Measurements from ENCODE around the gene PPM1M.
"Not testable (repeated sequence)": the region's sequence is repeated elsewhere in the genome, so short reads cannot be mapped to it uniquely, and the experiment has no call there.

The PPM1M gene

DNA sequence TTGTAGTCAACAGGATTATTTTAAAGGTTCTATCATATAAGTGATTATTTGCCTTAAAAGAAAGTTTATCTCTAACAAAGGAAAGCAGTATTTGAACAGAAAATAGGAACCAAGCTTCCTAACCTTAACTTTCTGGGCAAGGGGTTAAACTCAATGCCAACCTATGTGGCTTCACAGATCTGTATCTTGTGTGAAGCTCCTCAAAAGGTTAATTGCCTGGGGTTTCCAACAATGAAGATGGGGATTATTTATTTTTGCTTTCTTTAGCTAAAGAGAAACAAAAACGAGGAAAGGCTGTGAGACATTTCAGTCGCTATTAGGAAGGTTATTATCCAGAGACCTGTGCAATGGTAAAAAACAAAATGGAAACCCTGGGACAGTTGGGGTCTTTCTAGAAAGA is 34.0 kb downstream of the PPM1M start:
- no peak for DNase-seq

DNA sequence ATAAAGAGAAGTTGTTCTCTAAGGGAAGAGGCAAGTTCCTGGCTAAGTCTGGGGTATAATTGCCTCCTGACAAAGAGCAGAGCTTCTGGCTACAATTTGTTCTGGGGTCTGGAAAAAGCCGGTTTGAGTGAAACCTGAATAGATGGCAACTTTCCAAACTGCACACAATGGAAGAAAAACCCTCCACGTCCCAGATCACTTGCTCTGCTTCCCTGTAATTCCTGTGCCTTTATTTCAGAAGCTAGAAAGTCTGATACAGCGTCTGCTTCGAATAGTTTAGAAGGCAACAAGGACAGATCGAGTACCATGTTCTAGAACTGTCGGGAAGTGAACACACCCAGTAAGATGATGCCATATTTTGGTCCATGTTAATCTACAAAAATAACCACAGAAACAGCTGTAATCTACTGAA is 34.5 kb downstream of the PPM1M start:
- no peak for DNase-seq

DNA sequence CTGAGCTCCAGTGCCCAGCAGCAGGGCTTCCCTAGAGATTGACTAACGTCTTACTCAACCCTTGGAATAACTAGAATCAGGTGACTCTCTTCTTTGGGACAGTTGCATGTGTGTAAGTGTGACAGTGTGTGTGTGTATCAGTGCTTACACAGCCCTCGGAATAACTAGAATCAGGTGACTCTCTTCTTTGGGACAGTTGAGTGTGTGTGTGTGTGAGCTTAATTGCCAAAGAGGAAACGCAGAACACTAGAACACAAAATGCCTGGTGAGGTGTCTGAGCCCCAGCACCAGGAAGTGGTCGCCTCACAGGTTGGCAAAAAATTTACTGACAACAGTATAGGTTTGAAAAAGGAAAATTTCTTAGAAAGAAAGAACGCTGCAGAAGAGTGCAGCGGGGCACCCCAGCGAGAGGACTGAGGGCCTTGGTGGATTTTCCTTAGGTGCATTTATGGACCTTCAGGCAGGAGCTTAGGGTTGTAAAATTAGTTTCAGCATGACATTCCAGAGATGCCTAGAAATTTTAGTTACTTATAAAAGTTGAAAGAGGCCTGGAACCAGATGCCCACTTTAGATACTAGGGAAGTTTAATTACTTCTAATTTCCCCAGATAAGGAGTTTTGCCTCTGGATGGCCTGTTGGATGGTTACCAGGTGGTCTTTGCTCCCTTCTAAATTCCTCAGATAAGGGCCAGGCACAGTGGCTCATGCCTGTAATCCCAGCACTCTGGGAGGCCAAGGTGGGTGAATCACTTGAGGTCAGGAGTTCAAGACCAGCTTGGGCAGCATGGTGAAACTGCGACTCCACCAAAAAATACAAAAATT is 36.6 kb downstream of the PPM1M start:
- no peak for DNase-seq

DNA sequence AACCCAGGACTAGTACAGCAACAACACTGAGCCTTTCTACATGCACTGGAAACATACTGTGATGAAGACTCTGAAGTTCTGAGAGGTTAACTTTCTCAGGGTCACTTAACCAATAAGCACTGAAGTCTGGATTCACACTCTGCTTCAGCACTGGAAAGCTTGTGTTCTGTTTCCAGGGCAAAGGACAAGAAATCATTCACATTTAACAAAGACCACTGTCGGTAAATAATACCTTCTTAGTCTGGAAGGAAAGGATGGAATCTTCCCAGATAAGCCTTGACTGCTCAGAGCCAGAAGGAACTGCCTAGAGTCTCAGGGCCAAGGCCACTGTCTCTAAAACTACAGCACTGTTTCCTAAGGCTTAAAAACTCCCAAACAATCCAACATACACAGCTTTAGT is 37.7 kb downstream of the PPM1M start:
- DNase-seq = no peak

DNA sequence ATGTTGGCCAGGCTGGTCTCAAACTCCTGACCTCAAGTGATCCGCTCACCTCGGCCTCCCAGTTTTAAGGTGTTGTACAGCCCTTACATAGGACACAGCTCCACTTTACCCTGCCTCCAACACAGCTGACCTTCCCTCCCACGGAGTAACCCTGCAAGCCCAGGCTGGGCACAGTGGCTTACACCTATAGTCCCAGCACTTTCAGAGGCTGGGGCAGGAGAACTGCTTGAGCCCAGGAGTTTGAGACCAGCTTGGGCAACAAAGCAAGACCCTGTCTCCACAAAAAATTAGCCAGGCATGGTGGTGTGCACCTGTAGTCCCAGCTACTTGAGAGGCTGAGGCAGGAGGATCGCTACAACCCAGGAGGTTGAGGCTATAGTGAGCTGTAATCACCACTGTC is 38.5 kb downstream of the PPM1M start:
- not testable (repeated sequence) for DNase-seq

DNA sequence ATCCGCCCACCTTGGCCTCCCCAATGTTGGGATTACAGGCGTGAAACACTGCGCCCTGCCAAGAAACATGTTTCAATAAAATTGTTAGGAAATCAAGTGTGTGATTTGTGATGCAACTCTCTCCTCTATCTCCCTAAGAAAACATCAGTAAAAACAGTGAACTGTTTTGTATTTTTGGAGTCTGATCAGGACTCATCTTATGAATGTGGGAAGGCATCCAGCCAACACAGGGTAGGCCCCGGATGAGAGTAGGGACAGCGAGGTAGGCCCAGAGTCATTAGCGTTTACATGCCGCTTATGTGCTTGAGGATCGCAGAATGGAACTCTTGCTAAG is 41.2 kb downstream of the PPM1M start:
- no peak for DNase-seq

DNA sequence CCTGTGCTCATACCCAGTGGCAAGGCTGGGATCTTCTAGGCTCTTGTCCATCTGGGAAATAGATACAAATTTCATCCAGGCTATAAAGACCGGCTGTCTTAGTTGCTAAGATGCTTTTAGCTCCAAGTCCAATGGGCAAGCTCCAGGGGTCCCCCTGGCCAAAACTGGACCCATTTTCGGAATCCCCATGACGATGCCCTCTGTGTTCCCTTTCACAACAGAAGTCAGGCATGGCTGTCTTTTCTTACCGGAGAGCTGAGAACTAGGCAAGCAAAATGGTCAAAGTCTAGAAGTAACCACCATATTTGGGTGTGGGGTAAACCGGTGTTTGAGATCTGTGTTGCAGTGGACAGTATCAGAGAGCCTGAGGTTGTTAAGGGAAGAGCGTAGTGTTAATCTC is 43.1 kb downstream of the PPM1M start:
- no peak for DNase-seq

DNA sequence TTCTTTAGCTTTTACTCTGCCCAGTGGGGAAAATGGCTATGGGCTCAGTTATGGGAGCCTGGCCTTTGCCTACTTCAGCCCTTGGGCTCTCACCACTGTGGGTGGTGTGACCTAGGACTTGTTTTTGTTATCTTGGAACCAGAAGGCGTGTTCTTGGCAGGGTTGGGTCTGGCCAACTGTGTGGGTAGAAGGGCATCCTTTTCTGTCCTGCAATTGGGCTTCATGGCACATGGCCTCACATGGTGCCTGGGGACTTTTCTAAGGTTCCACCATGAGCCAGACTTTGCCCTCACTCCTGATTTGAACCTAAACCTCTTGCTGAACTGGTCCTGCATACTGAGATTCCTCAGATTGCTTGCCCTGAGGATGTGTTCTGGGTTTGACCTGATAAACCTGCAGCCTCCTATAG is 43.8 kb downstream of the PPM1M start:
- no peak for DNase-seq

DNA sequence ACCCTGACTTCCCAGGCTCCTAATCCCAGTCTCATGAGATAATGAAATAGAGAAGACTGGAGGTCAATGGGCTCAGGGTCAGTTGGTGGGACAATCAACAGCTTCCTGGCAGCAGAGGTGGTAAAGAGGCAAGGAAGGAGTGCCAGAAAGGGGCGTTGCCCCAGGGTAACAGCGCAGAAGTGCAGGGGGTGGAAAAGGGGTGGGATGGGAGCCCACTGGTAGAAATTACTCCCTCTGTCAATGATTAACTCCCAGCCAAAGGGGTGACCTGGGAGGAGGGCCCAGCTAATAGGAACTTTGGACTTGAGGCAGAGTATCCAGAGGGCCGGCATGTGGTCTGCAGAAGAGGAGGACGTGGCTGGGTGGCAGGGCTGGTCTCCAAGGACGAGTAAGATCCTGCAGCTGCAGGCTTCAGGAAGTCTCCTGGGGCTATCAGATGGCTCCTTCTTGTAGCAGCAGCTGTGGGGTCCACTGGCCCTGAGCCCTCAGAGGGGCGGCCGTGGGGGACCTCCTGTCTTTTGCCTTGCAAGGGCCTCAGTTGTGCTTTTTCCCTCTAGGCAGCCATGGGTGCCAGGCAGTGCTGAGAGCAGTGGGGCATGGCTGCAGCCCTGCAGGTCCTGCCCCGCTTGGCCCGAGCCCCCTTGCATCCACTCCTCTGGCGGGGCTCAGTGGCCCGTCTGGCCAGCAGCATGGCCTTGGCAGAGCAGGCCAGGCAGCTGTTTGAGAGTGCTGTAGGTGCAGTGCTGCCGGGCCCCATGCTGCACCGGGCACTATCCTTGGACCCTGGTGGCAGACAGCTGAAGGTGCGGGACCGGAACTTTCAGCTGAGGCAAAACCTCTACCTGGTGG is 44.4 kb downstream of the PPM1M start:
- DNase-seq = peak; percentile 40

DNA sequence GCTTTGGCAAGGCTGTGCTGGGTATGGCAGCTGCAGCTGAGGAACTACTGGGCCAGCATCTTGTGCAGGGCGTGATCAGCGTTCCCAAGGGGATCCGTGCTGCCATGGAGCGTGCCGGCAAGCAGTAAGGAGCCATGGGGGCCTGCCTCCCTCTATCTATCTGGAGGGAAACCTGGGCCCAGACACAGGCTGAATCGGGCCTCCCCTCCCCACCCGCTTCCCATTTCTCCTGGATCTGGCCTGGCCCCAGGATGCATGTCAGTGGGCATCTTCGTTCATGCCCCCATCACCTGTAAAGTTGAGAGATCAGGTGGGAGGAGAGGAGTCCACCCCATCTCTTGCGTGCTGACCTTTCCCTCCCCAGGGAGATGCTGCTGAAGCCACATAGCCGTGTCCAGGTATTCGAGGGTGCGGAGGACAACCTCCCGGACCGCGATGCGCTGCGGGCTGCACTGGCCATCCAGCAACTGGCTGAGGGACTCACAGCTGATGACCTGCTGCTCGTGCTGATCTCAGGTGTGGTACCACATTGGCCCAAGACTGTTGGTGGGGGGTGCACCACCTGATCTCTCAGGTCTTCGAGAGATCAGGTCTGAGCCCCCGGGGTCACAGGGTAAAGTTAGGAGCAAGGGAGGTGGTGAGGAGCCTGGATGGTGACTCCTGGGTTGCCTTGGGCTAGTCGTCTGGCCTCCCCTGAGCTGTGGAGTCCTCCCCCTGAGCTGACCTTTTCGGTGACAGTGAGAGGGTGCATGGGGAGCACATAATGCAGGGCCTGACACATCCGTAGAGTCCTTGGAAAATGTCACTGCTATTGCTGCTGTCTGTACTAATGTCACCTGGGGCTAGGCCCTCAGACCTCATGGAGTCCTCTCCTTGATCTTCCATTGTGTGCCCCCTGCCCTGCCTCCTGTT is 45.3 kb downstream of the PPM1M start:
- no peak for DNase-seq

DNA sequence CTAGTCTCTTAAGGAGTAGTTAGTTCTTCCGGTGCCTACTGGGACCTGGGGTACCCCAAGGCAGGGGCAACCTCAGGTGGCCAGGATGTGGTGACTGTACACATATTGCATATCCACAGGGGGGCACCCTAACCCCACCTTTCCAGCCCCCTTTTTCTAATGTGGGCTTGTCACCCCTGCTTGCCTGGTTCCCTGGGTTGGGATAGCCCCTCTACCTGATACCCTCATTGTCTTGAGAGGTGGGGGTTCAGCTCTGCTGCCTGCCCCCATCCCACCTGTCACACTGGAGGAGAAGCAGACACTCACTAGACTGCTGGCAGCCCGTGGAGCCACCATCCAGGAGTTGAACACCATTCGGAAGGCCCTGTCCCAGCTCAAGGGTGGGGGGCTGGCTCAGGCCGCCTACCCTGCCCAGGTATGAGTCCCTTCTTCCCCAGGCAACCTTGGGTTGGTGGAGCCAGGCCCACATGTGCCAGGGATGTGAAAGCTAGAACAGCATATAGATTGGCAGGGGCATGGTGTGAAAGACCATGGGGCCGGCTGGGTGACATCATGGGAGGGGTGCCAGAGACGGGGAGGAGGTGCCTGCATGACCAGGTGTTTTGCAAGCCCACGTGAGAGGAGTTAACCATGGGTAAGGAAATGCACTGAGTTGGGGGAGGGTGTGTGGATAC is 46.1 kb downstream of the PPM1M start:
- peak; percentile 71 for DNase-seq

DNA sequence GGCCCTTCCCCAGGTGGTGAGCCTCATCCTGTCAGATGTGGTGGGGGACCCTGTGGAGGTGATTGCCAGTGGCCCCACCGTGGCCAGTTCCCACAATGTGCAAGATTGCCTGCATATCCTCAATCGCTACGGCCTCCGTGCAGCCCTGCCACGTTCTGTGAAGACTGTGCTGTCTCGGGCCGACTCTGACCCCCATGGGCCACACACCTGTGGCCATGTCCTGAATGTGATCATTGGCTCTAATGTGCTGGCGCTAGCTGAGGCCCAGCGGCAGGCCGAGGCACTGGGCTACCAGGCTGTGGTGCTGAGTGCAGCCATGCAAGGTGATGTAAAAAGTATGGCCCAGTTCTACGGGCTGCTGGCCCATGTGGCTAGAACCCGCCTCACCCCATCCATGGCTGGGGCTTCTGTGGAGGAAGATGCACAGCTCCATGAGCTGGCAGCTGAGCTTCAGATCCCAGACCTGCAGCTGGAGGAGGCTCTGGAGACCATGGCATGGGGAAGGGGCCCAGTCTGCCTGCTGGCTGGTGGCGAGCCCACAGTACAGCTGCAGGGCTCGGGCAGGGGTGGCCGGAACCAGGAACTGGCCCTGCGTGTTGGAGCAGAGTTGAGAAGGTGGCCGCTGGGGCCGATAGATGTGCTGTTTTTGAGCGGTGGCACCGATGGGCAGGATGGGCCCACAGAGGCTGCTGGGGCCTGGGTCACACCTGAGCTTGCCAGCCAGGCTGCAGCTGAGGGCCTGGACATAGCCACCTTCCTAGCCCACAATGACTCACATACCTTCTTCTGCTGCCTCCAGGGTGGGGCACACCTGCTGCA is 46.9 kb downstream of the PPM1M start:
- no peak for DNase-seq

DNA sequence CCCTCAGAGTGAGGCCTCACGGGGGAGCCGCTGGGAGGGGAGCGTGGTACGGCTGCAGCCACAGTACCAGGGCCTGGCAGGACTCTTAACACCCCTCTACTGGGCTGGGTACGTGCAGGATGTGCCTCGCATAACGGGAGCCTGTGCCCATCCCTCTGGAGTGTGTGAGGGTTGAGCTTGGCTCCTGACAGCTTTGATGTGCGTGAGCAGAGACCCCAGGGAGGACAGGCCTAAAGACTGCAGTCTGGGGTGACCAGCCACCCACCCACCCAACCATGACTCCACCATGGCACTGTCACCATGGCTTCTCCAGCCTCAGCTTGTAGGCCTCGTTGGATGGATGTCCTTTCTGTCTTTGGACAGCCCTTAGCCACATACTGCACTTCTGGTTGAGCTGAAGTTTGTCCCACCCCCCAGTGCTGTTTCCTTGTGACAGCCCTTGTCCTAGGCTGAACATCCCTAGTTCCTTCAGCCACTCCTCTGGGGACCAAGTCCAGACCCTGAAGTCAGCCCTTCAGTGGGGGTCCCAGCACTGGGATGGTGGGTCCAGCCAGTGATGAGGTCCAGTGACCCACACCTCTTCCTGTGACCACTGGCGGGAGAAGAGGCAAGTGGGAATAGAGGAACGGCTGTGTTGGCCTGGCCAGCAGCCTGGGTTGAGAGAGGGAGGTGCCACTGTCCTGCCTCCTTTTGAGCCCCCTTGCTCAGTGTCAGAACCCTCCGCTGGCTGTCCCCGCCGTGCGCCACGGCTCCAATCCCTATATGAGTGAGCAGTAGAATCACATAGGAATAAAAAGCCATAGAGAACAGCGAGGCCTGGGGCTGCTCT is 48.1 kb downstream of the PPM1M start:
- no peak for DNase-seq

DNA sequence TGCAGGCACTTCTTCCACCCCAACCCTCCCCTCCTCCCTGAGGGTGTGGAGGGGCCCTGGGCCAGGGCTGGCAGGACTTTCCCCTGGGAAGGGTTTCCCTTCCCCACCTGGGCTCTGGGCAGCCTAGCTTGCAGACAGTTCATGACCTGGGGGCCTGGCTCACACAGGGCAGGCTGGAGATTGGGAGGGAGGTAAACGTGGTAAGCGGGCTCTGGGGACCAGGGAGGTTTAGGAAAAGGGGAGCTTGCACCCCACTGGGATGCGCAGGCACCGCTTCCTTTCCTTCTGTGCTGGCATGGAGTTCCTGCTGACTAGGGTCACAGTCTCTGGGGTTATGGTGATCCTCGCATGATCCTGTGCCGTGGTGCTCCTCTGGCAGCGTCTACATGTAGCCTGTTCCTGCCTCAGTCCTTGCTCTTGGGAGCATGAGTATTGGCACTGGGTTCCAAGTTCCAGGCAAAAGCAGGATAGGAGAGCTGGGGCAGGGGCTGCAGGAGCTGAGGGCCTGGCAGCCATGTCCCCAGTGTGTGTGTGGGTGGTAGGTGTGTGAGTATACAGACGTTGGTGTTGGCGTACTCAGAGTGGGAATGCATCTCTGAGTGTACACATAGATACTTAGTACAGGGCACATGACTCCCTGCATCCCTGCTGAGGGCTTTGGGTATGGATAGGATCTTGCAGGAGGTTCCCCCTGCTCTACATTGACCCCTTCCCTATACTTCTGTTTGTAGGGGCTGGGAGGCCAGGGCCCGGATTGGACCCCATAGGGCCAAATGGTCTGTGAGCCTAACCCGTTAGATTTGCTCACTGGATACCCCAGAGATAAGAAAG is 49.0 kb downstream of the PPM1M start:
- no peak for DNase-seq

DNA sequence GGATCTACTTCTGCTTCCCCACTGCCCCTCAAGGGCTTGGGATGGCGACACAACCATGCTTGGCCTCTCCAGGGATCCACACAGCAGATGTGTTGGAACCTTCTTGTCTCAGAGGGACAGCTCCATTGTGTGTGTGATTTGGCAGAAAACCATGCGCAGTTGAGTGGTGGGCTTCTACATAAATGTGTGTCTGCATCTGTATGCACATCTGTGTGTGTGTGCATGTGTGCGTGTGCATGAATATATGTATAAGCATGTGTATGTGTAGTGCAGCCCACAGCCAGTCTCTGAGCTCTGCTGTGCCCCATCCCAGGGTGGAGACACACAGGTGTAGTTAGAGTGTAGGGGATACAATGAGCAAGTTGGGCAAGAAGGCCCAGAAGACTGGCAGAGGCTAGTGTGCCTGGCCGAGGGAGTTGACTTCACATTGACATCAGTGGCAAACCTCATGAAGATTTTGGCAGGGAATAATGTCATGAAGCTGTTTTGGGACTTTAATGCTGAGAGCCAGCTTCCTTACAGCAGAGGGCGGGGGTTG is 50.2 kb downstream of the PPM1M start:
- DNase-seq = no peak

DNA sequence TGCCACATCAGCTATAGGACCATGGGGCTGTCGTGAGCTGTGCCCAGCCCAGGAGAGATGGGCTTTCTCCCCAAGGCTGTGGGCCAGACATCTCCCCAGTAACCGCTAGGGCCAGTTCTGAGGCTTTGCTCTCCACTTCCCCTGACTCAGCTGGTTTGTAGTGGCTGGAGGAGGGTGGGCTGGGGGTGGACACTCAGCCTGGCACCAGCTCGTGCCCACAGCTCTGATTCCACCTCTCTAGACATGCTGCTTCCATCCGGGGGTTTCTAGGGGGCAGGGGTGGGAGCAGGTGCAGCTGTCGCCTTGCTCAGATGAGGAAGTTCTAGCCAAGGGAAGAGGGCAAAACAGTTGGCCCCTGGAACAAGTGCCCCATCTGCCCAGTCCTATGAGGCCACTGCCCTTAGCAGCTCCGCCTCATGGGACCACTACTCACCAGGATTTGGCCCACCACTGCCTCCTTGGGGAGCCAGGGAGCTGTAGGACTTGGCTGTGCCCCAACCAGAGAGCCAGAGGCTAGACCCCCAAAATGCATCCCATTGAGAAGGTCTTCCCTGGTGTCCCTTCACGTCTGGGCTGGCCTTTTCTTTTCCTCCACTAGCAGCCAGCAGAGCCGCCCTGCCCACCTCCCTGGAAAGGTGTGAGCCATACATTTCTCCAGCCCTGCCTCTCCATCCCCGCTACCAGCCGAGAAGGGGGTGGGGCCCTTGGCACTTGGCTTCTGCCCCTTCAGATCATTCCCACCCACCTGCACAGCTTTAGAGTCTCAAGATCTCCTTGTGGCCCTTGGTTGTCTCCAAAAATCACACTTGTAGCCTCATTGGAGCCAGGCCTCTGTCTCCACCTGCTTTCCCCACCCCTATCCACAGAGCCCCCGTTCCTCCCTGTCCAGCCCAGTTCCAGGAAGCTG is 51.9 kb downstream of the PPM1M start:
- DNase-seq = no peak

DNA sequence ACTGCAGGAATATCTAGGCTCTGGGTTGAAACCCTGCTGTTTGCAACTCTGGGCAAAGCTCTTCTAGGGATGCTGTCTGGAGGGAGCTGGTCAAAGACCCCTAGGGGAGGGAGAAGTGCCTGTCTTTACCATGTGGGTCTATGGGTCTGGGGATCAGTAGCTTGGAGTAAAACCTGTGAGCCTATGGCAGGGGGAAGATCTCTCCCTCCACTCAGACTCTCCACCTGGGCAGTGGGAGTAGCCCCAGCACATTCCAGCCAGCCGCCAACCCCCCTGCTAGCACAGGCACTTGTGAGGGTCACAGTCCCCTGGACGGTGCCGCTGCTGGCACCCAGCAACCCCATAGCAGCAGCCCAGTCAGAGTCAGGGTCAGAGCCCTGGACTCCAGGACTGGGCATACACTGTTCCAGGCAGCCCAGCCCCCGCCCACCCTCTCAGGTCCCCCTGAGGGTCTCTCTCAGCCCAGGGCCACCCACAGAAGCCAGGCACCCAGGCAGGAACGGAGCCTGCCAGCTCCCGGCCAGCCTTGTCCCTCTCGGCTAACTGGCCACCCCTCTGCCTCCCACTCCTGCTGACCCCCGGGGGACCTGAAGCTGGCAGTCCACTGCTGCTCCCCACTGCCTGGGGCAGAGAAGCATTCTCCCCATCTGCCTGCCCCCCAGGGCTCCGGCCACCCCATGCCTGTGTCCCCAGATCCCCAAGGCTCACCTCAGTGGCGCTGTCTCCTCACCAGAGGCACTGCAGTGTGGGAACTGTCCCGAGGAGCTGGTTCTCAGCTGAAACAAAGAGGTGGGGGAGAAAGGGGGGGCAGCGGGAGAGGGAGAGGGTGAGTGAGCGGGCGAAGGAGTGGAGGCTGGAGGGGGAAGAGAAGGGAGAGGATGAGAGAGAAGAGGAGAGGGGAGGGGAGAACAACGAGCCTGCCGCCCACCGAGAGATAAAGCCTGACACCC is 52.9 kb downstream of the PPM1M start:
- no peak for DNase-seq

All from 8988T (cell line).